22Rv1 (cell line): ENCODE data around the gene LHPP.

Experiments
- CTCF ChIP-seq: fragments of 450-650 bp; IDR thresholded peaks from 2 replicates; pipeline ENCODE4 v1.5.1; 2017; ENCODE audit warnings: mild to moderate bottlenecking
- ZFX ChIP-seq: fragments of 450-650 bp; IDR thresholded peaks from 2 replicates; pipeline ENCODE4 v1.6.1; 2017; ENCODE audit warnings: antibody characterized with exemption, borderline replicate concordance

- no peak for TF ChIP-seq CTCF
- no peak for TF ChIP-seq ZFX
These were observed 46.4 kb upstream of the LHPP start for GRCh38 chr10:124415210-124415609.
